ENCODE measurements around the gene RGS12. TPM values are rescaled to one million over a fixed set of nuclear protein-coding genes. Genes with fewer than 3 reads are reported as not detected.
A peak's percentile ranks its signal among the peaks of the same experiment; 100 is the strongest.

The RGS12 gene
- total and polyA plus RNA-seq, 2 of the 13 experiments (the other 11 are each of a cell fraction or from before 2014, with no cell fraction given), result 21.0 to 27.7 TPM

DNA sequence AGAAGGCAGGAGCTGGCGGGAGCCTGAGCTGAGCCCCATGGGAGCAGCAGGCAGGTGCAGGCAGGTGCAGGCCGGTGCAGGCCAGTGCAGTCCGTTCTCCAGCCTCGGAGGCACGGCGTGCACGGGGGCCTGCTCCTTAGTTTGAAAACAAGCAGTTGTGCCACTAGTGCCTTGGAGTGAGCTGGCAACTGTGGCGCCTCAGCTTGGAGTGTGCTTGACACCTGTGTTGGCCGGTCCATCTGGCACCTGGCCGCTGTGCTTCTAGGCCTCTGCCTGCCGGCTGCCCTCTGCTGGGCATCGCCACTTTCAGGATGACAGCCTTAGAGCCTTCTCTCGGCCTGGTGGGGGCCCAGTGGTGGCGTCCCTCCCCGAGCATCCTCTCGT is 47.9 kb downstream of the RGS12 start (continued):
- TF ChIP-seq ZNF382 (CRISPR knock-in tag; IDR thresholded peaks at IDR 0.05; ENCODE audit: borderline replicate concordance), result no peak
- no peak for TF ChIP-seq BHLHE40 (IDR thresholded peaks at IDR 0.05; ENCODE audit: low read length)
- TF ChIP-seq TP53 (CRISPR knock-in tag; conservative IDR thresholded peaks at IDR 0.05), result no peak
- no peak for TF ChIP-seq MEIS1 (CRISPR knock-in tag; IDR thresholded peaks at IDR 0.05; ENCODE audit: borderline replicate concordance)
- no peak for TF ChIP-seq ZNF572 (CRISPR knock-in tag; IDR thresholded peaks at IDR 0.05)
- no peak for TF ChIP-seq FOXO1 (CRISPR knock-in tag; IDR thresholded peaks at IDR 0.05)
- TF ChIP-seq, protein P1, sequence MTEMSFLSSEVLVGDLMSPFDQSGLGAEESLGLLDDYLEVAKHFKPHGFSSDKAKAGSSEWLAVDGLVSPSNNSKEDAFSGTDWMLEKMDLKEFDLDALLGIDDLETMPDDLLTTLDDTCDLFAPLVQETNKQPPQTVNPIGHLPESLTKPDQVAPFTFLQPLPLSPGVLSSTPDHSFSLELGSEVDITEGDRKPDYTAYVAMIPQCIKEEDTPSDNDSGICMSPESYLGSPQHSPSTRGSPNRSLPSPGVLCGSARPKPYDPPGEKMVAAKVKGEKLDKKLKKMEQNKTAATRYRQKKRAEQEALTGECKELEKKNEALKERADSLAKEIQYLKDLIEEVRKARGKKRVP (CRISPR knock-in tag; IDR thresholded peaks at IDR 0.05), result no peak
- TF ChIP-seq ZNF17 (CRISPR knock-in tag; IDR thresholded peaks at IDR 0.05), result no peak
- peak; percentile 27 for TF ChIP-seq STAG1 (CRISPR knock-in tag; IDR thresholded peaks at IDR 0.05)
- TF ChIP-seq, protein P2, sequence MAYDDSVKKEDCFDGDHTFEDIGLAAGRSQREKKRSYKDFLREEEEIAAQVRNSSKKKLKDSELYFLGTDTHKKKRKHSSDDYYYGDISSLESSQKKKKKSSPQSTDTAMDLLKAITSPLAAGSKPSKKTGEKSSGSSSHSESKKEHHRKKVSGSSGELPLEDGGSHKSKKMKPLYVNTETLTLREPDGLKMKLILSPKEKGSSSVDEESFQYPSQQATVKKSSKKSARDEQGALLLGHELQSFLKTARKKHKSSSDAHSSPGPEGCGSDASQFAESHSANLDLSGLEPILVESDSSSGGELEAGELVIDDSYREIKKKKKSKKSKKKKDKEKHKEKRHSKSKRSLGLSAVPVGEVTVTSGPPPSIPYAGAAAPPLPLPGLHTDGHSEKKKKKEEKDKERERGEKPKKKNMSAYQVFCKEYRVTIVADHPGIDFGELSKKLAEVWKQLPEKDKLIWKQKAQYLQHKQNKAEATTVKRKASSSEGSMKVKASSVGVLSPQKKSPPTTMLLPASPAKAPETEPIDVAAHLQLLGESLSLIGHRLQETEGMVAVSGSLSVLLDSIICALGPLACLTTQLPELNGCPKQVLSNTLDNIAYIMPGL (CRISPR knock-in tag; IDR thresholded peaks at IDR 0.05; ENCODE audit: borderline replicate concordance in 1 of 2, low read depth in 1 of 2), result no peak
- TF ChIP-seq ZNF644 (CRISPR knock-in tag; IDR thresholded peaks at IDR 0.05; ENCODE audit: low read depth), result no peak
- TF ChIP-seq GLI4 (CRISPR knock-in tag; IDR thresholded peaks at IDR 0.05; ENCODE audit: borderline replicate concordance), result no peak
- TF ChIP-seq, protein P3, sequence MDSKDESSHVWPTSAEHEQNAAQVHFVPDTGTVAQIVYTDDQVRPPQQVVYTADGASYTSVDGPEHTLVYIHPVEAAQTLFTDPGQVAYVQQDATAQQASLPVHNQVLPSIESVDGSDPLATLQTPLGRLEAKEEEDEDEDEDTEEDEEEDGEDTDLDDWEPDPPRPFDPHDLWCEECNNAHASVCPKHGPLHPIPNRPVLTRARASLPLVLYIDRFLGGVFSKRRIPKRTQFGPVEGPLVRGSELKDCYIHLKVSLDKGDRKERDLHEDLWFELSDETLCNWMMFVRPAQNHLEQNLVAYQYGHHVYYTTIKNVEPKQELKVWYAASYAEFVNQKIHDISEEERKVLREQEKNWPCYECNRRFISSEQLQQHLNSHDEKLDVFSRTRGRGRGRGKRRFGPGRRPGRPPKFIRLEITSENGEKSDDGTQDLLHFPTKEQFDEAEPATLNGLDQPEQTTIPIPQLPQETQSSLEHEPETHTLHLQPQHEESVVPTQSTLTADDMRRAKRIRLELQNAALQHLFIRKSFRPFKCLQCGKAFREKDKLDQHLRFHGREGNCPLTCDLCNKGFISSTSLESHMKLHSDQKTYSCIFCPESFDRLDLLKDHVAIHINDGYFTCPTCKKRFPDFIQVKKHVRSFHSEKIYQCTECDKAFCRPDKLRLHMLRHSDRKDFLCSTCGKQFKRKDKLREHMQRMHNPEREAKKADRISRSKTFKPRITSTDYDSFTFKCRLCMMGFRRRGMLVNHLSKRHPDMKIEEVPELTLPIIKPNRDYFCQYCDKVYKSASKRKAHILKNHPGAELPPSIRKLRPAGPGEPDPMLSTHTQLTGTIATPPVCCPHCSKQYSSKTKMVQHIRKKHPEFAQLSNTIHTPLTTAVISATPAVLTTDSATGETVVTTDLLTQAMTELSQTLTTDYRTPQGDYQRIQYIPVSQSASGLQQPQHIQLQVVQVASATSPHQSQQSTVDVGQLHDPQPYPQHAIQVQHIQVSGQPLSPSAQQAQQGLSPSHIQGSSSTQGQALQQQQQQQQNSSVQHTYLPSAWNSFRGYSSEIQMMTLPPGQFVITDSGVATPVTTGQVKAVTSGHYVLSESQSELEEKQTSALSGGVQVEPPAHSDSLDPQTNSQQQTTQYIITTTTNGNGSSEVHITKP (CRISPR knock-in tag; IDR thresholded peaks at IDR 0.05; ENCODE audit: low read depth), result no peak
- TF ChIP-seq GABPB1 (CRISPR knock-in tag; IDR thresholded peaks at IDR 0.05), result no peak
- no peak for TF ChIP-seq ZNF75D (CRISPR knock-in tag; IDR thresholded peaks at IDR 0.05; ENCODE audit: borderline replicate concordance)
- no peak for TF ChIP-seq FOXA1 (IDR thresholded peaks at IDR 0.05)
- TF ChIP-seq FOXA1 (CRISPR knock-in tag; IDR thresholded peaks at IDR 0.05), result no peak
- TF ChIP-seq ZNF747 (CRISPR knock-in tag; IDR thresholded peaks at IDR 0.05; ENCODE audit: borderline replicate concordance), result no peak
- TF ChIP-seq, protein P4, sequence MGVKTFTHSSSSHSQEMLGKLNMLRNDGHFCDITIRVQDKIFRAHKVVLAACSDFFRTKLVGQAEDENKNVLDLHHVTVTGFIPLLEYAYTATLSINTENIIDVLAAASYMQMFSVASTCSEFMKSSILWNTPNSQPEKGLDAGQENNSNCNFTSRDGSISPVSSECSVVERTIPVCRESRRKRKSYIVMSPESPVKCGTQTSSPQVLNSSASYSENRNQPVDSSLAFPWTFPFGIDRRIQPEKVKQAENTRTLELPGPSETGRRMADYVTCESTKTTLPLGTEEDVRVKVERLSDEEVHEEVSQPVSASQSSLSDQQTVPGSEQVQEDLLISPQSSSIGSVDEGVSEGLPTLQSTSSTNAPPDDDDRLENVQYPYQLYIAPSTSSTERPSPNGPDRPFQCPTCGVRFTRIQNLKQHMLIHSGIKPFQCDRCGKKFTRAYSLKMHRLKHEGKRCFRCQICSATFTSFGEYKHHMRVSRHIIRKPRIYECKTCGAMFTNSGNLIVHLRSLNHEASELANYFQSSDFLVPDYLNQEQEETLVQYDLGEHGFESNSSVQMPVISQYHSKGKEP (CRISPR knock-in tag; IDR thresholded peaks at IDR 0.05), result no peak

Data from HepG2 (cell line).